GM10266 (cell line): ENCODE data around the gene HGS.

Experiments used
- DNase-seq: peaks from one replicate; pipeline ENCODE4 v3.0.0; 2012; ENCODE audit errors: extremely low spot score
- CTCF ChIP-seq: IDR thresholded peaks from 2 replicates; pipeline ENCODE4 v1.5.1; 2012; ENCODE audit warnings: mild to moderate bottlenecking, low read depth; ENCODE audit not compliant: control insufficient read depth, insufficient read depth; ENCODE audit errors: missing control alignments

HGS gene

DNA sequence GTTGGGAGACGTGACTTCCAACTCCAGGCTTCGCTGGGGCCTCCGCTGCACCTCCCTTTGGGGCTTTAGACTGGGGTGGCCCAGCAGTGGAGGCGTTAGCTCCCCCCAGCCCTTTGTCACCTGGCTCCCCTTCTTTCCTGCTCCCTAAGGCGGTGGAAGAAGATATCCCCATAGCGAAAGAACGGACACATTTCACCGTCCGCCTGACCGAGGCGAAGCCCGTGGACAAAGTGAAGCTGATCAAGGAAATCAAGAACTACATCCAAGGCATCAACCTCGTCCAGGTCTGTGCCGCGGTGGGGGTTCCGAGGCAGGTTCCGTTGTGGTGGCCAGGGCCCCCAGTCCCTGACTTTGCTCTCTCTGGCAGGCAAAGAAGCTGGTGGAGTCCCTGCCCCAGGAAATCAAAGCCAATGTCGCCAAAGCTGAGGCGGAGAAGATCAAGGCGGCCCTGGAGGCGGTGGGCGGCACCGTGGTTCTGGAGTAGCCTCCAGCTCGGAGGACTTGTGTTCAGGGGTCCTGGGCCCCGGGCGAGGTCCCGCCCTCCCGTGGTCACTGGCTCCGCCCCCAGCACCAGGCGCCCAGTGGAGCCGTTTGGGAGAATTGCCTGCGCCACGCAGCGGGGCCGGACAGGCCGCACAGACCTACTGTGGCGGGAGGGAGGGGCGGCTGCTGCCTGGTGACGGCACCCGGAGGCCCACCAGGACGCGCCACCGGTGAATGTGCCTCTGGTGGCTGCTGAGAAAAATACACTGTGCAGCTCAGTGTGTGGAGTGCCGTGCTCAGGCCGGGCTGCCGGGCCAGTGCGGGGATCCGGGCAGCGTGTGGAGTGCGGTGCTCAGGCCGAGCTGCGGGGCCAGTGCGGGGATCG is 23.2 kb downstream of the HGS start:
- no peak for DNase-seq

GRCh38 chr17:81707725-81708646 is 24.2 kb downstream of the HGS start:
- no peak for TF ChIP-seq CTCF
- no peak for DNase-seq

More for the DNA sequence above, 23.2 kb downstream of the HGS start:
- TF ChIP-seq CTCF = no peak

GRCh38 chr17:81708739-81709185 is 25.0 kb downstream of the HGS start:
- no peak for TF ChIP-seq CTCF
- no peak for DNase-seq

GRCh38 chr17:81710514-81711308 is 26.9 kb downstream of the HGS start:
- DNase-seq = no peak
- no peak for TF ChIP-seq CTCF

DNA sequence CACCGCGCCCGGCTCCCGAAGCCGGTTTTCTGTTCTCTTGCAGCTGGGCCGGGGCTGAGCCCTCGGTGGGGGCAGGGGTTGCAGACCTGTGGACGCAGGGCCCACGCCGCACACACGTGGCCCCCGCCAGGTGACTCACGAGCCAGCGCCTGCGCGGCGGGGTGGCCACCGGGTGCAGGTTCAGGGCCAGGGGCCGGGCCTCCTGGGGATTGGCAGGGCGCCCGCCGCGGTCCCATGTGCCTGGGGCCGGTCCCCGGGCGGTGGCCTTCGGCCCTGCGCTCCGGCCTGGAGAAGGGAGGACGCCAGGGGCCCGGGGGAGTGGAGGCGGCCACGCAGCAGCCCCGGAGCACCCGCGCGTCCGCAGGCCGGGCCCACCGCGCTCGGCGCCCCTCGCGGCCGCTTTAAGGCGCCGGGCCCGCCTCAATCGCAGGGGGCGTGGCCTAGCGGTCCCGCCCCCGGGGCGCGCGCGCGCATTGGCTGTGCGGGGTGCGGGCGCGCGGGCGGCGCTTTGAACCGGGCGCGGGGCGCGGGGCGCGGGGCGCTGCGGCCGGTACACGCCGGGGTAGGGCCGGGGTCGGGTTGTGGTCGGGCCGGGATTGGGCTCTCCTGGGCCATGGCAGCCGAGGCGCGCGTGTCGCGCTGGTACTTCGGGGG is 28.1 kb downstream of the HGS start, which contains the start of gene SLC25A10:
SLC25A10 (plus strand) TSS at position 471 of the 654 bp plus-strand sequence; CDS start at position 614, 143 bp downstream.
- TF ChIP-seq CTCF = peak; percentile 6
- peak; percentile 97 for DNase-seq

- TF ChIP-seq CTCF = peak; percentile 39
- peak; percentile 77 for DNase-seq
These were observed 28.7 kb downstream of the HGS start for GRCh38 chr17:81712468-81713003.
